ENCODE data around the gene DNAJC10.

DNA sequence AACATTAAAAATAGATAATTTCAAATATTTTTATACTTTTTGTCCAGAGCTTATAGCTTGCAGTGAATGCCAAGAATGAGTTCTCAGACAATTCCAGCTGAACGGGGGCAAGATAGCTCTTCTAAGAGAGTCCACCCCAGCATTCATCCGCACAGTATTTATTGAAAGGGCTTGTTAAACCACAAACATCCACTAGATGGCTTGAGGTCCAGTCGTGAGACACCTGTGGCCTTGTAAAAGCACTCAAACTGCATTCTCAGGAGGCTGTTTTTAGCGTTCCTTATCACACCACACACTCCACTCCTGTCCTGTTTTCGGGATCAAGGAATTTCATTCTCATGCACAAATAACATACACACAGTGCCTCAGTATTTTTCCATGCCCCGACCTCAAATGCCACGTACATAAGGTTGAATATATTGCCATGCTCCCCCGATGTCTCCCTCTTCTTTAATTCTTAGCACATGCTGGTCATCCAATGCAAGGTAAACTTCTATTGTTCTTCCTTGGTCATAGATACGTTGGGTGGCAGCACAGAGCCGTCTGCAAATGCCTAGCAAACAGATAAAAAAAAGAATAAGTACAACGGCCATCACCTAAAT is 47.4 kb downstream of the DNAJC10 start:
- TF ChIP-seq CTCF (IDR thresholded peaks at IDR 0.05; ENCODE audit: low read length), result peak; percentile 45
- no peak for TF ChIP-seq EZH2phosphoT487 (IDR thresholded peaks at IDR 0.05; ENCODE audit: low read length)
